IMR-90 (cell line): ENCODE results near the gene ANKRD63.
A peak's percentile ranks its signal among the peaks of the same experiment; 100 is the strongest.

Experiments
- BHLHE40 ChIP-seq: fragments of 150-350 bp; IDR thresholded peaks from 2 replicates; pipeline ENCODE4 v1.6.1; 2016; ENCODE audit warnings: mild to moderate bottlenecking, low read depth, low read length
- CEBPB ChIP-seq: IDR thresholded peaks from 2 replicates; pipeline ENCODE4 v1.6.1; 2012; ENCODE audit warnings: low read depth, low read length, improper control_type of control experiment
- CTCF ChIP-seq: conservative IDR thresholded peaks from 2 replicates; pipeline ENCODE4 v1.5.1; 2012; ENCODE audit warnings: mild to moderate bottlenecking, low read depth, low read length, improper control_type of control experiment
- MAZ ChIP-seq: IDR thresholded peaks from 2 replicates; pipeline ENCODE4 v1.6.1; 2012; ENCODE audit warnings: low read depth, mild to moderate bottlenecking, low read length, improper control_type of control experiment, moderate library complexity, borderline replicate concordance
- MXI1 ChIP-seq: IDR thresholded peaks from 2 replicates; pipeline ENCODE4 v1.6.1; 2012; ENCODE audit warnings: low read depth, mild to moderate bottlenecking, low read length, moderate library complexity, borderline replicate concordance
- POLR2A ChIP-seq: IDR thresholded peaks from 2 replicates; pipeline ENCODE4 v1.6.1; 2012; ENCODE audit warnings: mild to moderate bottlenecking, low read depth, low read length
- RAD21 ChIP-seq: IDR thresholded peaks from 2 replicates; pipeline ENCODE4 v1.6.1; 2012; ENCODE audit warnings: low read length, improper control_type of control experiment
- SMC3 ChIP-seq: fragments of 150-350 bp; IDR thresholded peaks from 2 replicates; pipeline ENCODE4 v1.6.1; 2016; ENCODE audit warnings: low read depth, mild to moderate bottlenecking, antibody characterized with exemption, low read length, moderate library complexity

DNA sequence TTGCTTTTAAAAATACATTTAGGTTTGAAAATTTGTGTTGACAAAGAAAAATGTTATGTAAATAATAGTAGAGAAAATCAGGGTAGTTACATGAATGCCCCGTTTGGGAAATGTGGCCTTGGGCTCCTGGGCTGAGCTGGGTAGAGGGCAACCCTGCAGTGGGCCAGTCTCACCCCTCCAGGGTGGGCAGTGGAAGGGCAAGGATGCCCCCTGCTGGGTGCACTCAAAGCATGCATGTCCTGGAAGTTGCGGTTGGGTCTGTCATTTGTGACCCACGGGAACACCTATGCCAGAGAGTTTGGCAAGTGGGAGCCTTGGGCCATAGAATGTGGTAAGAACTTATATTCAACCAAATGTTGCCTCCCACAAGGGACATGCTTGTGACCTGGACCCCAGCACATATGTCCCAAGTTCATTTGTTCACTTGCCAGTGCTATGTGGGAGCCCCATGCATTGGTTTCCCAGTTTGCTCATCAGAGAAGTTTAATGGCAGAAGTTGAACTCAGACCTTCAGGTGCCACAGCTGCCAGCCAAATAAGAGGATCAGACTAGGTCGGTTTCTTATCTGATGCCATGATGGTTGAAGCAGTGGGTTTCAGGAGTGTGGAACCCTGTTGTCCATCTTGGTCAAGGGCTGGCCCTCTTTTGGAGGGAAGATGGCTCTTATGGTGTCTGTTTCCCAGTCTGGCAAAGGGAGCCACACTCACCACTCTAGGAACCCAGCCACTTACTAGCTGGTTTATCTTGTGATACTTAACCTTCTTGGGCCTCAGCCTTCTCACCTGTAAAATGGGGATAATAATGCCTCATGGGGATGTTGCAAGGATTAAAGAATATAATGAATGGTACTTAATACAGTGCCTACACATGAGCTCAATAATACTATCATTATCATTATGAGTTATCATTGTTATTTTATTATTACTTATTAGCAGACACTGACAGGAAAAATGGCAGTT lies 27.4 kb upstream of the ANKRD63 start:
- TF ChIP-seq POLR2A (no peak), CTCF (peak; percentile 71), SMC3 (peak; percentile 77), MXI1 (no peak), MAZ (no peak), RAD21 (peak; percentile 83), CEBPB (no peak), BHLHE40 (no peak)
